HepG2 (cell line): ENCODE data around the gene BST1. TPM values are rescaled to one million over a fixed set of nuclear protein-coding genes. Genes with fewer than 3 reads are reported as not detected.

Source experiments
- ATAC-seq: fragments of 200-7000 bp; cut with Tn5 transposase; 3 replicates; pipeline ENCODE4 v1.9.1; 2020; ENCODE audit warnings: mild to moderate bottlenecking, moderate library complexity
- BruUV-seq: library from RNA; stranded (reverse); fragments of 400-500 nt; replicated peaks from 2 replicates; lab custom pipeline; 2021; lab: Mats Ljungman, UMichigan
- CTCF ChIA-PET: fragments of 300-600 bp; formaldehyde crosslinking; extraction: SDS; loops from one replicate; lab custom pipeline; 2021; ENCODE audit warnings: low total read pairs, inconsistent platforms, low intra/inter-chr PET ratio; lab: Yijun Ruan, JAX
- POLR2A ChIA-PET: fragments of 350-600 bp; sonication (Branson Sonifier 250); formaldehyde crosslinking; loops from one replicate; lab custom pipeline; 2020; ENCODE audit warnings: antibody characterized with exemption, inconsistent platforms; lab: Yijun Ruan, JAX
- DNase-seq: peaks from one replicate; pipeline ENCODE4 v3.0.0-alpha.2; 2015; ENCODE audit warnings: low spot score
- FAIRE-seq: peaks from 3 replicates; lab custom pipeline; 2011; peaks lifted over from hg19 to GRCh38; lab: Jason Lieb, UNC
- H2AFZ ChIP-seq: one replicate; pipeline ENCODE4 v1.6.1; 2011; ENCODE audit warnings: low read length, inconsistent platforms
- H3K27ac ChIP-seq: fragments of 300-600 bp; 3 replicates; pipeline ENCODE4 v1.8.0; 2011; ENCODE audit warnings: mixed run types, mild to moderate bottlenecking, mixed read lengths, low read length, inconsistent platforms; ENCODE audit not compliant: insufficient read depth; ENCODE audit errors: extremely low read length
- H3K27me3 ChIP-seq, 2 experiments: fragments of 200-600 bp in 1 of 2; 2 replicates in 1 of 2; 3 replicates in 1 of 2; pipeline versions ENCODE4 v1.6.0 to v1.8.0; 2011; ENCODE audit warnings: low read length in 2 of 2, mild to moderate bottlenecking in 2 of 2, moderate library complexity in 2 of 2, inconsistent platforms in 1 of 2; ENCODE audit not compliant: insufficient read depth in 2 of 2, control insufficient read depth in 1 of 2
- H3K36me3 ChIP-seq, 2 experiments: fragments of 200-600 bp in 1 of 2; replicated peaks in 1 of 2; 2 replicates in 1 of 2; 3 replicates in 1 of 2; pipeline versions ENCODE4 v1.5.1 to v1.8.0; 2011; ENCODE audit warnings: low read length in 2 of 2, inconsistent platforms in 1 of 2; ENCODE audit not compliant: insufficient read depth in 2 of 2, control insufficient read depth in 1 of 2
- H3K4me1 ChIP-seq: 2 replicates; pipeline ENCODE4 v1.5.1; 2012; ENCODE audit warnings: low read length, inconsistent platforms; ENCODE audit not compliant: insufficient read depth
- H3K4me2 ChIP-seq: 2 replicates; pipeline ENCODE4 v1.6.0; 2011; ENCODE audit warnings: low read depth, low read length, inconsistent platforms
- H3K4me3 ChIP-seq, 3 experiments: fragments of 200-600 bp in 1 of 3; sonication (generic), shearing (Covaris generic) in 1 of 3; replicated peaks in 1 of 3; 2 replicates each; pipeline ENCODE4 v1.5.1; 2011 to 2016; ENCODE audit warnings: low read length in 3 of 3, inconsistent platforms in 2 of 3, low read depth in 2 of 3, mild to moderate bottlenecking in 2 of 3, control low read depth in 1 of 3, mixed read lengths in 1 of 3; ENCODE audit not compliant: insufficient read depth in 1 of 3
- H3K79me2 ChIP-seq: one replicate; pipeline ENCODE4 v1.6.1; 2011; ENCODE audit warnings: low read length, inconsistent platforms; ENCODE audit not compliant: insufficient read depth
- H3K9ac ChIP-seq: 2 replicates; pipeline ENCODE4 v1.6.0; 2011; ENCODE audit warnings: mild to moderate bottlenecking, low read depth, low read length, inconsistent platforms; ENCODE audit not compliant: insufficient read depth
- H3K9me3 ChIP-seq: 2 replicates; pipeline ENCODE4 v1.5.1; 2012; ENCODE audit warnings: mild to moderate bottlenecking, low read length
- H4K20me1 ChIP-seq: 2 replicates; pipeline ENCODE4 v1.6.0; 2011; ENCODE audit warnings: inconsistent platforms, mild to moderate bottlenecking, low read length, moderate library complexity; ENCODE audit not compliant: insufficient read depth
- ETV5 ChIP-seq: IDR thresholded peaks from 2 replicates; pipeline ENCODE4 v1.6.1; 2018; ENCODE audit warnings: missing biosample characterization, missing genetic modification reagents, inconsistent platforms, borderline replicate concordance
- HDAC6 ChIP-seq: fragments of 200-600 bp; sonication (generic); IDR thresholded peaks from 2 replicates; pipeline ENCODE4 v1.7.0; 2017; ENCODE audit warnings: mild to moderate bottlenecking, antibody characterized with exemption, low read length, low read depth
- JUND ChIP-seq: sonication (generic); formaldehyde crosslinking; IDR thresholded peaks from 2 replicates; pipeline ENCODE4 v1.8.0; 2022; ENCODE audit warnings: mild to moderate bottlenecking, missing genetic modification reagents
- PLRG1 ChIP-seq: fragments of 450-650 bp; conservative IDR thresholded peaks from 2 replicates; pipeline ENCODE4 v1.6.1; 2016
- PTBP1 ChIP-seq: fragments of 200-400 bp; formaldehyde crosslinking; IDR thresholded peaks from 2 replicates; pipeline ENCODE4 v1.6.1; 2018; ENCODE audit warnings: low read length, low read depth; ENCODE audit not compliant: poor library complexity, severe bottlenecking
- SMARCC2 ChIP-seq: fragments of 450-650 bp; IDR thresholded peaks from 2 replicates; pipeline ENCODE4 v1.6.1; 2017; ENCODE audit warnings: antibody characterized with exemption, mild to moderate bottlenecking
- SP1 ChIP-seq, 2 experiments: fragments of 450-650 bp in 1 of 2; sonication (generic) in 1 of 2; formaldehyde crosslinking in 1 of 2; IDR thresholded peaks; 2 replicates each; pipeline versions ENCODE4 v1.4.0 to v1.6.1; 2016 to 2020; ENCODE audit warnings: missing genetic modification reagents in 1 of 2
- ZKSCAN5 ChIP-seq: sonication (generic); formaldehyde crosslinking; IDR thresholded peaks from 2 replicates; pipeline ENCODE4 v1.5.1; 2020; ENCODE audit warnings: mild to moderate bottlenecking, missing genetic modification reagents
- ZNF792 ChIP-seq: IDR thresholded peaks from 2 replicates; pipeline ENCODE4 v1.6.1; 2016
- WGBS: methylation state at CpG from one replicate; pipeline ENCODE4 v1.1.6; 2017; ENCODE audit warnings: low lambda C conversion rate; 5-methylcytosine and 5-hydroxymethylcytosine counted together
- in situ Hi-C: cut with HindIII; loops from 2 replicates; pipeline ENCODE4 v1.10.0; 2017; ENCODE audit warnings: low pct_unique_long_range_greater_than_20kb; ENCODE audit not compliant: extremely low pct_ligation_motif_present
- intact Hi-C: fragments of 100-400 bp; cut with micrococcal nuclease; formaldehyde crosslinking; loops from one replicate; pipeline ENCODE4 v1.10.0; 2022; ENCODE audit not compliant: unreplicated experiment
- polyA plus RNA-seq, 8 experiments: library from polyadenylated mRNA; depleted of rRNA in 3 of 8; stranded (reverse) in 7 of 8; unstranded in 1 of 8; fragments of >200 nt; fragmentation: Illumina TruSeq in 4 of 8; extraction: Trizol in 4 of 8; gene quantifications; 2 replicates each; pipeline versions ENCODE4 v1.2.1 to v1.2.3, GENCODE V29; 2011 to 2016; ENCODE audit warnings: low read depth in 4 of 8, missing spikeins in 1 of 8, mixed read lengths in 1 of 8; ENCODE audit not compliant: insufficient read depth in 1 of 8
- total RNA-seq, 5 experiments: library from RNA; depleted of rRNA; stranded (reverse); fragments of >200 nt; fragmentation: Illumina TruSeq; extraction: Trizol; gene quantifications; 2 replicates each; pipeline ENCODE4 v1.2.3, GENCODE V29; 2016; ENCODE audit warnings: low read depth in 1 of 5
- TF ChIP-seq, protein P1 (sequence below): sonication (generic); formaldehyde crosslinking; IDR thresholded peaks from 2 replicates; pipeline ENCODE4 v1.4.0; 2020; ENCODE audit warnings: low read depth, missing genetic modification reagents
- TF ChIP-seq, protein P2 (sequence below): sonication (generic); formaldehyde crosslinking; IDR thresholded peaks from 2 replicates; pipeline ENCODE4 v1.4.0; 2020; ENCODE audit warnings: missing genetic modification reagents, mild to moderate bottlenecking, borderline replicate concordance
- TF ChIP-seq, protein P3 (sequence below): sonication (generic); formaldehyde crosslinking; IDR thresholded peaks from 2 replicates; pipeline ENCODE4 v1.4.0; 2020; ENCODE audit warnings: mild to moderate bottlenecking, missing genetic modification reagents

The BST1 gene
- total and polyA plus RNA-seq, 2 of the 13 experiments (the other 11 are each of a cell fraction or from before 2014, with no cell fraction given) = 0.09 to 0.49 TPM

DNA sequence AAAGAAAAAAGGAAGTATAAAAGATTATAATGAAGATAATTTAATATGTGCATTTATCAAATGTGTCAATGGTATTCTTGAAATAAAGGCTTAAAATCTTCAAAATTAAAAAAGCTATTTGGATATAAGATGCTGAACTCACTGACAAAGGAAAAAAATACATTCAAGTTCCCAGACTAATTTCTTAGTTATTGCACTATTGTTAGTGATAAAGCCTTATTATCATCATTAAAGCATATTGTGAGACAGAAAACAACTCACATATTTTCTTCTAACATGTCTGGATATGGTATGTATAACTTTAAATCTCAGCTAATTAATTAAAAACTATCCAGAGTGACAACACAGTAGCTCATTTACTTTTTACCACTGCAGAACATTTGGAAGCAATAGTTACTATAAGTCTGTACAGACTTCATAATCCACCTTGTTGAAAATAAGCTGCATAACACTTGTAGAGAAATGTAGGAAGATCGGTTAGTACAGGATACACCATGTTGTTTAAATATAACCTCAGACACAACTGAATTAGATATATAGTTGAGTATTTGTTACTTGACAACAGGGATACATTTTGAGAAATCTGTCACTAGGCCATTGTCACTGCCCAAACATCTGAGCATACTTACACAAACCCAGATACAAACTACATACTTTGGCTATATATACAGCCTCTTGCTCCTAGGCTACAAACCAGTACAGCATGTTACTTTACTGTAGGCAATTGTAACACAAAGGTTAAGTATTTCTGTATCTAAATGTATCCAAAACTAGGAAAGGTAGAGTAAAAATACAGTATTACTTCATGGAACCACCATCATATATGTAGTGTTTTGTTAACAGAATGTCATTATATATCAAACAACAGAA lies 34.1 kb upstream of the BST1 start (continued):
- TF ChIP-seq, protein P1, sequence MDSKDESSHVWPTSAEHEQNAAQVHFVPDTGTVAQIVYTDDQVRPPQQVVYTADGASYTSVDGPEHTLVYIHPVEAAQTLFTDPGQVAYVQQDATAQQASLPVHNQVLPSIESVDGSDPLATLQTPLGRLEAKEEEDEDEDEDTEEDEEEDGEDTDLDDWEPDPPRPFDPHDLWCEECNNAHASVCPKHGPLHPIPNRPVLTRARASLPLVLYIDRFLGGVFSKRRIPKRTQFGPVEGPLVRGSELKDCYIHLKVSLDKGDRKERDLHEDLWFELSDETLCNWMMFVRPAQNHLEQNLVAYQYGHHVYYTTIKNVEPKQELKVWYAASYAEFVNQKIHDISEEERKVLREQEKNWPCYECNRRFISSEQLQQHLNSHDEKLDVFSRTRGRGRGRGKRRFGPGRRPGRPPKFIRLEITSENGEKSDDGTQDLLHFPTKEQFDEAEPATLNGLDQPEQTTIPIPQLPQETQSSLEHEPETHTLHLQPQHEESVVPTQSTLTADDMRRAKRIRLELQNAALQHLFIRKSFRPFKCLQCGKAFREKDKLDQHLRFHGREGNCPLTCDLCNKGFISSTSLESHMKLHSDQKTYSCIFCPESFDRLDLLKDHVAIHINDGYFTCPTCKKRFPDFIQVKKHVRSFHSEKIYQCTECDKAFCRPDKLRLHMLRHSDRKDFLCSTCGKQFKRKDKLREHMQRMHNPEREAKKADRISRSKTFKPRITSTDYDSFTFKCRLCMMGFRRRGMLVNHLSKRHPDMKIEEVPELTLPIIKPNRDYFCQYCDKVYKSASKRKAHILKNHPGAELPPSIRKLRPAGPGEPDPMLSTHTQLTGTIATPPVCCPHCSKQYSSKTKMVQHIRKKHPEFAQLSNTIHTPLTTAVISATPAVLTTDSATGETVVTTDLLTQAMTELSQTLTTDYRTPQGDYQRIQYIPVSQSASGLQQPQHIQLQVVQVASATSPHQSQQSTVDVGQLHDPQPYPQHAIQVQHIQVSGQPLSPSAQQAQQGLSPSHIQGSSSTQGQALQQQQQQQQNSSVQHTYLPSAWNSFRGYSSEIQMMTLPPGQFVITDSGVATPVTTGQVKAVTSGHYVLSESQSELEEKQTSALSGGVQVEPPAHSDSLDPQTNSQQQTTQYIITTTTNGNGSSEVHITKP (CRISPR knock-in tag) = no peak
- no peak for TF ChIP-seq JUND (CRISPR knock-in tag)
- TF ChIP-seq, protein P2, sequence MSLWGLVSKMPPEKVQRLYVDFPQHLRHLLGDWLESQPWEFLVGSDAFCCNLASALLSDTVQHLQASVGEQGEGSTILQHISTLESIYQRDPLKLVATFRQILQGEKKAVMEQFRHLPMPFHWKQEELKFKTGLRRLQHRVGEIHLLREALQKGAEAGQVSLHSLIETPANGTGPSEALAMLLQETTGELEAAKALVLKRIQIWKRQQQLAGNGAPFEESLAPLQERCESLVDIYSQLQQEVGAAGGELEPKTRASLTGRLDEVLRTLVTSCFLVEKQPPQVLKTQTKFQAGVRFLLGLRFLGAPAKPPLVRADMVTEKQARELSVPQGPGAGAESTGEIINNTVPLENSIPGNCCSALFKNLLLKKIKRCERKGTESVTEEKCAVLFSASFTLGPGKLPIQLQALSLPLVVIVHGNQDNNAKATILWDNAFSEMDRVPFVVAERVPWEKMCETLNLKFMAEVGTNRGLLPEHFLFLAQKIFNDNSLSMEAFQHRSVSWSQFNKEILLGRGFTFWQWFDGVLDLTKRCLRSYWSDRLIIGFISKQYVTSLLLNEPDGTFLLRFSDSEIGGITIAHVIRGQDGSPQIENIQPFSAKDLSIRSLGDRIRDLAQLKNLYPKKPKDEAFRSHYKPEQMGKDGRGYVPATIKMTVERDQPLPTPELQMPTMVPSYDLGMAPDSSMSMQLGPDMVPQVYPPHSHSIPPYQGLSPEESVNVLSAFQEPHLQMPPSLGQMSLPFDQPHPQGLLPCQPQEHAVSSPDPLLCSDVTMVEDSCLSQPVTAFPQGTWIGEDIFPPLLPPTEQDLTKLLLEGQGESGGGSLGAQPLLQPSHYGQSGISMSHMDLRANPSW (CRISPR knock-in tag) = no peak

DNA sequence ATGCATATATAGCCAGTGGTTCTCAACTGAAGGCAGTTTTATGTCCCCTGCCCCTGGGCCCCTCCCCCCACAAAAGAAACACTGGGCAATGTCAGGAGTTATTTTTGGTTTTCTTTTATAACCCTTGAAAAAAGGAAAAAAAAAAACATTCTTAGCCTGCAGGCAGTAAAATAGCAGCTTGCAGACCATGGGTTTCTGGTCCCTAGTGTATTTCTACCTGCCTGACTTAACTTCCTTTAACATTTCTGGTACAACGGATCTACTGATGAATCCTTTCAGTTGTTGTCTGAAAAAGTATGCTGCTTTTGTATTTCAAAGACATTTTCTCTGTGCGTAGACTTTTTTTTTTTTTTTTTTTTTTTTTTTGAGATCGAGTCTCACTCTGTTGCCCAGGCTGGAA lies 32.3 kb upstream of the BST1 start:
- Histone ChIP-seq H3K27ac (no peak overlapping the region), H3K4me1 (peaks cover 17% of the 10 kb centered on the region), H3K79me2 (peaks cover 20% of the 10 kb centered on the region), H3K27me3 (no peaks in the 10 kb centered on the region), H4K20me1 (no peaks in the 10 kb centered on the region), H2AFZ (no peak overlapping the region), H3K9me3 (no peaks in the 10 kb centered on the region), H3K4me2 (no peak overlapping the region), H3K9ac (no peak overlapping the region), H3K4me3 (no peak overlapping the region), H3K36me3 (peaks cover 0 to 4% of the 10 kb centered on the region in 2 experiments; a peak in 2 of 5 replicates)
- in situ Hi-C loops = loop anchor here (25.0 kb wide), 1 partner anchor 658 kb away; the partner anchor contains the start of gene CPEB2
- ChIA-PET POLR2A (interaction anchor here (0.7 to 1.0 kb wide), 4 partner anchors 8 to 15 kb away, joined by 3 to 4 read pairs (median 3); partner anchors contain the start of genes FAM200B and FBXL5), CTCF (no interaction called here)
- no TSS peak for BruUV-seq
- FAIRE-seq = no peak
- intact Hi-C loops = no loop called here
- 98% methylated on average over 3 of the region's 3 CpGs for WGBS
- no peak for ATAC-seq
- no peak for DNase-seq
- TF ChIP-seq PTBP1 (no peak), ETV5 (CRISPR knock-in tag) (no peak), HDAC6 (no peak), PLRG1 (no peak), SMARCC2 (no peak), ZNF792 (CRISPR knock-in tag) (no peak), ZKSCAN5 (CRISPR knock-in tag) (no peak), SP1 (IDR thresholded peaks at IDR 0.05) (no peak), SP1 (CRISPR knock-in tag; IDR thresholded peaks at IDR 0.05) (no peak)
- TF ChIP-seq, protein P3, sequence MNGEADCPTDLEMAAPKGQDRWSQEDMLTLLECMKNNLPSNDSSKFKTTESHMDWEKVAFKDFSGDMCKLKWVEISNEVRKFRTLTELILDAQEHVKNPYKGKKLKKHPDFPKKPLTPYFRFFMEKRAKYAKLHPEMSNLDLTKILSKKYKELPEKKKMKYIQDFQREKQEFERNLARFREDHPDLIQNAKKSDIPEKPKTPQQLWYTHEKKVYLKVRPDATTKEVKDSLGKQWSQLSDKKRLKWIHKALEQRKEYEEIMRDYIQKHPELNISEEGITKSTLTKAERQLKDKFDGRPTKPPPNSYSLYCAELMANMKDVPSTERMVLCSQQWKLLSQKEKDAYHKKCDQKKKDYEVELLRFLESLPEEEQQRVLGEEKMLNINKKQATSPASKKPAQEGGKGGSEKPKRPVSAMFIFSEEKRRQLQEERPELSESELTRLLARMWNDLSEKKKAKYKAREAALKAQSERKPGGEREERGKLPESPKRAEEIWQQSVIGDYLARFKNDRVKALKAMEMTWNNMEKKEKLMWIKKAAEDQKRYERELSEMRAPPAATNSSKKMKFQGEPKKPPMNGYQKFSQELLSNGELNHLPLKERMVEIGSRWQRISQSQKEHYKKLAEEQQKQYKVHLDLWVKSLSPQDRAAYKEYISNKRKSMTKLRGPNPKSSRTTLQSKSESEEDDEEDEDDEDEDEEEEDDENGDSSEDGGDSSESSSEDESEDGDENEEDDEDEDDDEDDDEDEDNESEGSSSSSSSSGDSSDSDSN (CRISPR knock-in tag) = no peak
